Measurements from ENCODE around the gene MLLT3. TPM values are rescaled to one million over a fixed set of nuclear protein-coding genes. Genes with fewer than 3 reads are reported as not detected.

MLLT3 gene
- total RNA-seq, 1 donor from 2014 or later = 35.1 TPM

- Histone ChIP-seq H3K27ac (ENCODE audit: low read depth, low read length) (no peak overlapping the region), H3K79me2 (ENCODE audit: insufficient read depth, low read length) (no peaks in the 10 kb centered on the region), H2AFZ (ENCODE audit: low read depth, low read length) (no peak overlapping the region), H3K4me1 (ENCODE audit: insufficient read depth, low read length) (no peaks in the 10 kb centered on the region), H4K20me1 (ENCODE audit: insufficient read depth, low read length) (no peaks in the 10 kb centered on the region), H3K9me3 (ENCODE audit: insufficient read depth, low read depth, low read length) (no peaks in the 10 kb centered on the region), H3K9ac (ENCODE audit: low read length) (no peak overlapping the region), H3K27me3 (ENCODE audit: insufficient read depth, low read length) (no peaks in the 10 kb centered on the region), H3K36me3 (ENCODE audit: insufficient read depth, low read length) (no peaks in the 10 kb centered on the region), H3K4me2 (ENCODE audit: low read length) (no peak overlapping the region), H3K4me3 (ENCODE audit: insufficient read depth, low read depth, low read length) (no peak overlapping the region)
- H3K27ac Mint-ChIP-seq (ENCODE audit: unreplicated experiment) = no peak overlapping the region
- peaks cover 3% of the 10 kb centered on the region for H3K36me3 Mint-ChIP-seq (ENCODE audit: low read depth, unreplicated experiment)
- no peaks in the 10 kb centered on the region for H3K27me3 Mint-ChIP-seq (ENCODE audit: low read depth, unreplicated experiment)
- no peak overlapping the region for H3K4me3 Mint-ChIP-seq (ENCODE audit: unreplicated experiment)
- TF ChIP-seq, protein P1, sequence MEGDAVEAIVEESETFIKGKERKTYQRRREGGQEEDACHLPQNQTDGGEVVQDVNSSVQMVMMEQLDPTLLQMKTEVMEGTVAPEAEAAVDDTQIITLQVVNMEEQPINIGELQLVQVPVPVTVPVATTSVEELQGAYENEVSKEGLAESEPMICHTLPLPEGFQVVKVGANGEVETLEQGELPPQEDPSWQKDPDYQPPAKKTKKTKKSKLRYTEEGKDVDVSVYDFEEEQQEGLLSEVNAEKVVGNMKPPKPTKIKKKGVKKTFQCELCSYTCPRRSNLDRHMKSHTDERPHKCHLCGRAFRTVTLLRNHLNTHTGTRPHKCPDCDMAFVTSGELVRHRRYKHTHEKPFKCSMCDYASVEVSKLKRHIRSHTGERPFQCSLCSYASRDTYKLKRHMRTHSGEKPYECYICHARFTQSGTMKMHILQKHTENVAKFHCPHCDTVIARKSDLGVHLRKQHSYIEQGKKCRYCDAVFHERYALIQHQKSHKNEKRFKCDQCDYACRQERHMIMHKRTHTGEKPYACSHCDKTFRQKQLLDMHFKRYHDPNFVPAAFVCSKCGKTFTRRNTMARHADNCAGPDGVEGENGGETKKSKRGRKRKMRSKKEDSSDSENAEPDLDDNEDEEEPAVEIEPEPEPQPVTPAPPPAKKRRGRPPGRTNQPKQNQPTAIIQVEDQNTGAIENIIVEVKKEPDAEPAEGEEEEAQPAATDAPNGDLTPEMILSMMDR (IDR thresholded peaks at IDR 0.05; ENCODE audit: insufficient read depth, low read depth, low read length) = no peak
- DNase-seq (ENCODE audit: low read depth) = no peak
- FAIRE-seq = no peak
- H3K9me3 Mint-ChIP-seq (ENCODE audit: unreplicated experiment) = no peaks in the 10 kb centered on the region
- peaks cover 3% of the 10 kb centered on the region for H3K4me1 Mint-ChIP-seq (ENCODE audit: low read depth, unreplicated experiment)
Observed at GRCh38 chr9:20409321-20410092, 212.8 kb downstream of the MLLT3 start.

DNA sequence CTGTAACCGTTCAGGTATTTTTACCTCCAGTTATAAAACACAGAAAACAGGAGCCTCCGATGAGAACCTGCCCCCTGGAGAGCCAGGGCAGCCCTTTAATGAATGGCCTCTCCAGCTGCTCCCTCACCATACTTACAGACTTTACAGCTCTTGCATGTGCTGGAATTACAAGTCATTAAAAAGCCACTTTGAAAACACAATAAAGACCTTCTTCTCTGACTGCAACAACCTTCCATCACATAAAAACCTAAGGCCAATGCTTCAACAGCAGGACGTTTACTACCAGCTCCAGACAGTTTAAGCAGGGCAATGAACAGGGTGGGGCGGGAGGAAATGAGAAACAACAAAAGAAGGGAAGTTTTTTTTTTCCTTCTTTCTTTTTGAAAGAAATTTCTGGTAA, 213.8 kb downstream of the MLLT3 start:
- Mint-ChIP-seq H3K27me3 (ENCODE audit: low read depth, unreplicated experiment) (no peaks in the 10 kb centered on the region), H3K36me3 (ENCODE audit: low read depth, unreplicated experiment) (peaks cover 3% of the 10 kb centered on the region), H3K4me3 (ENCODE audit: unreplicated experiment) (no peak overlapping the region), H3K9me3 (ENCODE audit: unreplicated experiment) (no peaks in the 10 kb centered on the region), H3K4me1 (ENCODE audit: low read depth, unreplicated experiment) (peaks cover 3% of the 10 kb centered on the region), H3K27ac (ENCODE audit: unreplicated experiment) (no peak overlapping the region)
- no peak overlapping the region for H3K9ac ChIP-seq (ENCODE audit: low read length)
- H3K27me3 ChIP-seq (ENCODE audit: insufficient read depth, low read length) = no peaks in the 10 kb centered on the region
- DNase-seq (ENCODE audit: low read depth) = no peak
- no peak overlapping the region for H2AFZ ChIP-seq (ENCODE audit: low read depth, low read length)
- no peaks in the 10 kb centered on the region for H3K4me1 ChIP-seq (ENCODE audit: insufficient read depth, low read length)
- no peak overlapping the region for H3K4me3 ChIP-seq (ENCODE audit: insufficient read depth, low read depth, low read length)
- H3K27ac ChIP-seq (ENCODE audit: low read depth, low read length) = no peak overlapping the region
- H3K9me3 ChIP-seq (ENCODE audit: insufficient read depth, low read depth, low read length) = no peaks in the 10 kb centered on the region
- no peaks in the 10 kb centered on the region for H3K79me2 ChIP-seq (ENCODE audit: insufficient read depth, low read length)
- no peaks in the 10 kb centered on the region for H4K20me1 ChIP-seq (ENCODE audit: insufficient read depth, low read length)
- no peak for FAIRE-seq
- TF ChIP-seq, protein P1 (IDR thresholded peaks at IDR 0.05; ENCODE audit: insufficient read depth, low read depth, low read length) = no peak
- TF ChIP-seq EZH2 (IDR thresholded peaks at IDR 0.05; ENCODE audit: insufficient read depth, low read length) = no peak
- H3K36me3 ChIP-seq (ENCODE audit: insufficient read depth, low read length) = no peaks in the 10 kb centered on the region
- H3K4me2 ChIP-seq (ENCODE audit: low read length) = no peak overlapping the region

DNA sequence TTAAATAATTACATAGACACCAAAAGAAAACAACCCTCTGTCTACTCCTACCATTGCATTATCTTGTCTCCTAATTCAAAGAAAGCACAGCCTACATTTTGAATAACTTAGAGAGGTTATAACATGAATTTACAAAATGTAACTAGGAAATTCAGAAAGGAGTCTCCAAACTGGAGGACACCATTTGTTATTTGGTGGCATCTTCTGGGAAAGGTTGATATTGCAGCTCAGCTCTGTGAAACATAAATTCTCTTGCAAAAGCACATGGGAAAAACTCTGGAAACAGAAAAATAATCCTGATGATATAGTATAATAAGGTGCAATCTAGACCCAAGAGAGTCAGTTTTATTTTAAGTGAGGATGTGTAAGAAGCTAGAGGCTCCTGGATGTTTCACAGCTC, 215.3 kb downstream of the MLLT3 start:
- H2AFZ ChIP-seq (ENCODE audit: low read depth, low read length) = no peak overlapping the region
- no peak overlapping the region for H3K4me3 ChIP-seq (ENCODE audit: insufficient read depth, low read depth, low read length)
- no peak for TF ChIP-seq EZH2 (IDR thresholded peaks at IDR 0.05; ENCODE audit: insufficient read depth, low read length)
- TF ChIP-seq, protein P1 (IDR thresholded peaks at IDR 0.05; ENCODE audit: insufficient read depth, low read depth, low read length) = no peak
- DNase-seq (ENCODE audit: low read depth) (no peak), FAIRE-seq (no peak)
- no peaks in the 10 kb centered on the region for H3K27me3 ChIP-seq (ENCODE audit: insufficient read depth, low read length)
- no peaks in the 10 kb centered on the region for H3K27me3 Mint-ChIP-seq (ENCODE audit: low read depth, unreplicated experiment)
- H3K4me1 ChIP-seq (ENCODE audit: insufficient read depth, low read length) = no peaks in the 10 kb centered on the region
- no peak overlapping the region for H3K27ac Mint-ChIP-seq (ENCODE audit: unreplicated experiment)
- H3K36me3 Mint-ChIP-seq (ENCODE audit: low read depth, unreplicated experiment) = peaks cover 3% of the 10 kb centered on the region
- H3K9me3 Mint-ChIP-seq (ENCODE audit: unreplicated experiment) = no peaks in the 10 kb centered on the region
- no peaks in the 10 kb centered on the region for H3K9me3 ChIP-seq (ENCODE audit: insufficient read depth, low read depth, low read length)
- no peak overlapping the region for H3K4me2 ChIP-seq (ENCODE audit: low read length)
- H3K36me3 ChIP-seq (ENCODE audit: insufficient read depth, low read length) = no peaks in the 10 kb centered on the region
- H3K9ac ChIP-seq (ENCODE audit: low read length) = no peak overlapping the region
- peaks cover 6% of the 10 kb centered on the region for H3K4me1 Mint-ChIP-seq (ENCODE audit: low read depth, unreplicated experiment)
- H3K4me3 Mint-ChIP-seq (ENCODE audit: unreplicated experiment) = no peak overlapping the region
- H3K27ac ChIP-seq (ENCODE audit: low read depth, low read length) = no peak overlapping the region
- H4K20me1 ChIP-seq (ENCODE audit: insufficient read depth, low read length) = no peaks in the 10 kb centered on the region
- H3K79me2 ChIP-seq (ENCODE audit: insufficient read depth, low read length) = no peaks in the 10 kb centered on the region
